Thyroid gland (tissue), 4 donors: ENCODE results near the gene JAG2. TPM values are rescaled to one million over a fixed set of nuclear protein-coding genes. Genes with fewer than 3 reads are reported as not detected.

ENCODE experiments used
- DNase-seq, 2 donors: peaks; one replicate each; pipeline ENCODE4 v3.0.0-alpha.2; 2019
- H3K27ac ChIP-seq, 3 donors: fragments of 200-600 bp; sonication (generic); 1 replicate in 2 of 3; 2 replicates in 1 of 3; pipeline ENCODE4 v1.5.1; 2016 to 2019; ENCODE audit warnings: mild to moderate bottlenecking in 1 of 3, moderate library complexity in 1 of 3
- H3K27me3 ChIP-seq: fragments of 200-600 bp; sonication (generic); one replicate; pipeline ENCODE4 v1.5.1; 2019
- H3K36me3 ChIP-seq, 2 donors: fragments of 200-600 bp; sonication (generic); one replicate each; pipeline ENCODE4 v1.5.1; 2016 to 2019
- H3K4me1 ChIP-seq, 2 donors: fragments of 200-600 bp; sonication (generic); one replicate each; pipeline ENCODE4 v1.5.1; 2017 to 2019
- H3K4me3 ChIP-seq, 3 donors: fragments of 200-600 bp; sonication (generic); replicated peaks in 1 of 3; 1 replicate in 2 of 3; 2 replicates in 1 of 3; pipeline ENCODE4 v1.5.1; 2016; ENCODE audit warnings: mild to moderate bottlenecking in 1 of 3
- H3K9me3 ChIP-seq: fragments of 200-600 bp; sonication (generic); one replicate; pipeline ENCODE4 v1.5.1; 2017
- POLR2A ChIP-seq, 2 donors: fragments of 450-650 bp; IDR thresholded peaks; one replicate each; pipeline ENCODE4 v1.6.1; 2017; ENCODE audit warnings: antibody characterized with exemption in 2 of 2, mild to moderate bottlenecking in 2 of 2, moderate library complexity in 1 of 2
- WGBS, 2 donors: methylation state at CpG; one replicate each; pipeline ENCODE4 v1.1.5; 2017; 5-methylcytosine and 5-hydroxymethylcytosine counted together
- intact Hi-C: fragments of 100-400 bp; cut with DNase I; formaldehyde crosslinking; loops from one replicate; pipeline ENCODE4 v1.15.1; 2023
- total RNA-seq, 4 donors: library from RNA; depleted of rRNA; stranded (reverse); fragments of >200 nt; gene quantifications; one replicate each; pipeline ENCODE4 v1.2.3, GENCODE V29; 2016
- TF ChIP-seq, protein P1 (sequence below), 6 experiments: fragments of 200-600 bp in 3 of 6; fragments of 450-650 bp in 3 of 6; sonication (generic) in 3 of 6; IDR thresholded peaks; one replicate each; pipeline ENCODE4 v1.5.1; 2016 to 2019; ENCODE audit warnings: antibody characterized with exemption in 6 of 6, mild to moderate bottlenecking in 2 of 6, inconsistent platforms in 1 of 6, moderate library complexity in 1 of 6

Gene JAG2
- total RNA-seq, 4 donors from 2014 or later = 3.9 to 10.7 (median 5.2) TPM

DNA sequence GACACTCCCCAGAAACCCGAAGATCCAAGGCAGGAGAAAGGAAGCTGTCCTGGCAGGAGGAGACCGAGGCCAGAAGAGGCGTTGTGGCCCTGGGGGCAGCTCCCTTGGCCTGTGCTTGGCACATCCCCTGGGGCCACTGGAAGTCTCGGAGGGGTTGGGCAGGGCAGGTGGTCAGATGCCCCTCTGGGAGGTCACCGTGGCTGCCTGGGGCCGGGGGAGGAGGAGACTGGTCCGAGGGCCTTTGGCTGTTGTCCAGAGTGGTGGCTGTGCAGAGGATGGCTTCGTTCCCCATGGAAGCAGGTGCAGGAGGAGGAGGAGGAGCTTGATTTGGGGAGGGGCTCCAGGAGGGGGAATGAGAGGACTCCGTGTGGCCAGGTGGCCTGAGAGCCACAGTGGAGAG, 15.9 kb upstream of the JAG2 start:
- Histone ChIP-seq H3K27ac (no peak overlapping the region), H3K9me3 (no peaks in the 10 kb centered on the region), H3K36me3 (no peaks in the 10 kb centered on the region), H3K4me1 (peaks cover 13 to 23% of the 10 kb centered on the region in 2 donors), H3K4me3 (no peak overlapping the region), H3K27me3 (no peaks in the 10 kb centered on the region)
- no peak for TF ChIP-seq POLR2A (IDR thresholded peaks at IDR 0.05)
- TF ChIP-seq, protein P1, sequence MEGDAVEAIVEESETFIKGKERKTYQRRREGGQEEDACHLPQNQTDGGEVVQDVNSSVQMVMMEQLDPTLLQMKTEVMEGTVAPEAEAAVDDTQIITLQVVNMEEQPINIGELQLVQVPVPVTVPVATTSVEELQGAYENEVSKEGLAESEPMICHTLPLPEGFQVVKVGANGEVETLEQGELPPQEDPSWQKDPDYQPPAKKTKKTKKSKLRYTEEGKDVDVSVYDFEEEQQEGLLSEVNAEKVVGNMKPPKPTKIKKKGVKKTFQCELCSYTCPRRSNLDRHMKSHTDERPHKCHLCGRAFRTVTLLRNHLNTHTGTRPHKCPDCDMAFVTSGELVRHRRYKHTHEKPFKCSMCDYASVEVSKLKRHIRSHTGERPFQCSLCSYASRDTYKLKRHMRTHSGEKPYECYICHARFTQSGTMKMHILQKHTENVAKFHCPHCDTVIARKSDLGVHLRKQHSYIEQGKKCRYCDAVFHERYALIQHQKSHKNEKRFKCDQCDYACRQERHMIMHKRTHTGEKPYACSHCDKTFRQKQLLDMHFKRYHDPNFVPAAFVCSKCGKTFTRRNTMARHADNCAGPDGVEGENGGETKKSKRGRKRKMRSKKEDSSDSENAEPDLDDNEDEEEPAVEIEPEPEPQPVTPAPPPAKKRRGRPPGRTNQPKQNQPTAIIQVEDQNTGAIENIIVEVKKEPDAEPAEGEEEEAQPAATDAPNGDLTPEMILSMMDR (IDR thresholded peaks at IDR 0.05) = no peak
- no peak for DNase-seq
- intact Hi-C loops = no loop called here
- 67 to 72% methylated on average over 4 to 8 of the region's 9 CpGs for WGBS, 2 donors

DNA sequence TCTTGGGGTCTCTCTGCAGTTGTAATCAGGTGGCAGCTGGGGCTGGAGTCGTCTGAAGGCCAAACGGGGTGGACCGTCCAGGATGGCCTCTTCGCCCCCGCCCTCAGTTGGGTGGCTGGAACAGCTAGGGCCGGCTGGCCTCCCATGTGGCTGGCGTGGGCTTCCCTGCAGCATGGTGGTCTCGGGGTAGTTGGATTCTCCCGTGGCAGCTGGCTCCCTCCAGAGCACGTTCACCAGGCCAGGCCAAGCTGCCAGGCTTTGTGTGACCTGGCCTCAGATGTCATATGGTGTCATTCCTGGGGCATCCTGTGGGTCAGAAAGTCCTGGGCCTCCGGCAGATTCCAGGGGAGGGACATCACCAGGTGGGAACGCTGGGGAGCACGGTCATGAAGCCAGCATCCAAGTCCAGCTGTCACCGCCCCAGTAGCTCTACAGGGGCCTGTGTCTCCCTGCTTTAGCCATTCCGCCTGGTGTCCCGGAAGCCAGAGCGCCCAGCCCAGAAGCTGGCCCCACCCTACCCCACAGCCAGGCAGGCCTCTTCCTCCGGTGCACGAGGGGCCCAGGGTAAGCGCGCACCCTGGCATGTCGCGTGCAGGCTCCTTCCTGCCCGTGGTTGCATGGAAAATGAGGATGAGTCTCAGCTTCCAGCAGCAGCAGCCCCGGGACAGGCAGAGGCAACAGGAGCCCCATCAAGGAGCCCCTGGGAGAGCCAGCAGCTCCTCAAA, 13.9 kb upstream of the JAG2 start:
- H3K4me3 ChIP-seq = no peak overlapping the region
- no peak overlapping the region for H3K27ac ChIP-seq
- no peak for TF ChIP-seq POLR2A (IDR thresholded peaks at IDR 0.05)
- TF ChIP-seq, protein P1 (IDR thresholded peaks at IDR 0.05) = no peak
- H3K9me3 ChIP-seq = no peaks in the 10 kb centered on the region
- peaks cover 13 to 26% of the 10 kb centered on the region in 2 donors for H3K4me1 ChIP-seq
- WGBS, 2 donors = 39 to 73% methylated on average over 9 to 18 of the region's 25 CpGs
- H3K36me3 ChIP-seq = no peaks in the 10 kb centered on the region
- no peak for DNase-seq
- intact Hi-C loops = no loop called here
- no peaks in the 10 kb centered on the region for H3K27me3 ChIP-seq

DNA sequence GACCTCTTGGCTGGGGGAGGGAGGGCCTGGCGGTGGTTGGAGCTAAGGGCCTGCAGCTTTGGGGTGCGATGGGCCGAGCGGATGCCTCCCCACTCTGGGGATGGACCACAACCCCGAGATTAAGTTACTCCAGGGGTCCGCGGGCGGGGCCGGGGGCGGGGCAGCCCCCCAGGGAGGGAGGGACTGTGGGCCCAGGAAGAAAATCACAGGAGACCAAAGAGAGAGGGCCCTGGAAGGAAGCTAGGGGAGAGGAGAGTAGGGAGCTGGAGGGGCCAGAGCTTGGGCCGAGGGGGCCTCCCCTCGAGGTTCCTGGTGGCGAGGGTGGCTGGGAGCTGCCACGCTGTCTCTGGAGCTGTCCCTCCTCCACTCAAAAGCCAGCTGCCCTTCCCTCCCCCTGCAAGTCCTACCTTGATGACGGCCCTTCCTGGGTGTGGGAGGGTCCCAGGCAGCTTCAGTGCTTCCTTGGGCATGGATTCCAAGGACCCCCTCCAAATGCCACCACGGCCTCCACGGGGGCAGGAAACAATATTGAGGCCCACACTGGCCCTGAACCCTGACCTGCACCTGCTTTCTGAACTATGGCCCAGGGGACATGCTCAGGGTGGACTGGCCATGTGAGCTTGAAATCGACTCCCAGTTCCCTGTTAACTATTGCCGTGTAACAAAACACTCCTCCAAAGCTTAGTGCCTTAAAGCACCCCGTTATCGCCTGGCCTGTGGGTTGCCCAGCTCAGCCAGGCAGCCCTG, 13.1 kb upstream of the JAG2 start:
- Histone ChIP-seq H3K4me3 (peak overlapping the region in 1 of 3 donors; percentile 52), H3K9me3 (no peaks in the 10 kb centered on the region), H3K4me1 (peaks cover 13 to 26% of the 10 kb centered on the region in 2 donors), H3K27ac (no peak overlapping the region), H3K27me3 (no peaks in the 10 kb centered on the region), H3K36me3 (no peaks in the 10 kb centered on the region)
- intact Hi-C loops = no loop called here
- no peak for TF ChIP-seq POLR2A (IDR thresholded peaks at IDR 0.05)
- TF ChIP-seq, protein P1 (IDR thresholded peaks at IDR 0.05) = no peak
- 26 to 43% methylated on average over 12 to 17 of the region's 21 CpGs for WGBS, 2 donors
- DNase-seq = no peak

DNA sequence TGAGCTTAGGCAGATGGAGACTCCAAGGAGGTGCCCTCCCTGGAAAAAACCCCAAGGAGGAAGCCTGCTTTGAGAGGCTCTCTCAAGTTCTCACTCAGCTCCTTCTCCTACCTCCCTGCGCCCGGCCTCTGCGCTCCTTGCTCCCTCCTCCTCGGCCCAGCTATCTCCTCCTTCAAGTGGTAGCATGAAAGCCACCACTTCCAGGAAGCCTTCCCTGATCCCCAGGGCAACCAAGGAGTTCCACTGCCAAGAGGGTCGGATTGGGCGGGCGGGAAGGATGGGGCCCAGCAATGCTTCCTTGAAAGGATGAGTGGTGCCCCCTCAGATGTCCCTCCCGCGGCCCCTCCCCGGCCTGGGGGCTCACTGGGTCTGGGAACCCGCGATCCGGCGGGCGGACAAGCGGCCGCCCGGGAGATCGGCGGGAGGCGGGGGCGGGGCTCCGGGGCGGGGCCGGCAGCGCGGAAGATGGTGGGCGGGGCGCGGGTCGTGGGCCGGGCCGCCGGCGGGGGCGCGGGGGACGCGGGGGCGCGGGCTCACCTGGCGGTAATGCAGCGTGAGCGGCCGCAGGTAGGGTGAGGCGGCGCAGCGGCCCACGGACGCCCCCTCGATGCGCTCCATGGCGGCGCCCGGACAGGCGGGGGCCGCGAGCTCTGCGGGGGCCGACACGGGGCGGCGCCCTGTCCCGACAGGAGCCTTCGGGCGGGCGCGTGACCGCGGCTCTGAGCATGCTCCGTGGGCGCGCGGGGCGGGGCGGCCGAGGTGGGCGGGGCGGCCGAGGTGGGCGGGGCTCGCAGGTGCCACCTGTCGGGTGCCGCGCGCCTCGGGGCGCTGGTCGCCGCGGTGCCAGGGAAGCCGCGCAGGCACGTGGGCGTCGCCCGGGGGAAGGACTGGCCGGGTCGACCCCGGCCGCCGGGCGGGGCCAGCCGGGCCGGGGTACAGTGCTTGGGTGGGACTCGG, 12.3 kb upstream of the JAG2 start, which contains the start of gene NUDT14:
Gene NUDT14, minus strand, starts transcription at position 721 of the 957 bp plus-strand sequence. Its CDS starts 103 bp downstream, at position 618.
- intact Hi-C loops = no loop called here
- DNase-seq = peak; percentile 82 to 83
- 0 to 15% methylated on average over 4 to 10 of the region's 106 CpGs for WGBS, 2 donors
- Histone ChIP-seq H3K36me3 (no peaks in the 10 kb centered on the region), H3K27ac (no peak within 1 kb of the TSS), H3K9me3 (no peaks in the 10 kb centered on the region), H3K4me1 (peaks cover 13 to 26% of the 10 kb centered on the region in 2 donors), H3K27me3 (no peaks in the 10 kb centered on the region), H3K4me3 (peak within 1 kb of the TSS in 2 of 3 donors; percentile 52 to 55)
- TF ChIP-seq, protein P1 (IDR thresholded peaks at IDR 0.05) = peak in 1 of 6 experiments; percentile 18
- peak in 1 of 2 donors; percentile 53 for TF ChIP-seq POLR2A (IDR thresholded peaks at IDR 0.05)
